ENCODE data around the gene ULK1. TPM values are rescaled to one million over a fixed set of nuclear protein-coding genes. Genes with fewer than 3 reads are reported as not detected.

The ULK1 gene
- total RNA-seq, 1 experiment from 2014 or later, result 72.1 TPM

DNA sequence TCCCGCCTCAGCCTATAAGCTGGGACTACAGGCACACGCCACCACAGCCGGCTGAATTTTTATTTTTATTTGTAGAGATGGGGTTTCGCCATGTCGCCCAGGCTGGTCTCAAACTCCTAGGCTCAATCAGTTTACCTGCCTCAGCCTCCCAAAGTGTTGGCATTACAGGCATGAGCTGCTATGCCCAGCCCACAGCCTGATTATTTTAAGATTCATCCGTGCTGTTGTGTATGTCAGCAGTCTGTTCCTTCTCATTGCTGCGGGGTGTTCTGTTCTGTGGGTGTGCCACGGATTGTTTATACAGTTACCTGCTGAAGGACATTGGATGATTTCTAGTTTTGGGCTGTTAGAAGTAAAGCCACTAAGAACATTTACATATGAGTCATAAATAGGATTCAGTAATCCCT is 45.7 kb downstream of the ULK1 start:
- TF ChIP-seq, protein P1, sequence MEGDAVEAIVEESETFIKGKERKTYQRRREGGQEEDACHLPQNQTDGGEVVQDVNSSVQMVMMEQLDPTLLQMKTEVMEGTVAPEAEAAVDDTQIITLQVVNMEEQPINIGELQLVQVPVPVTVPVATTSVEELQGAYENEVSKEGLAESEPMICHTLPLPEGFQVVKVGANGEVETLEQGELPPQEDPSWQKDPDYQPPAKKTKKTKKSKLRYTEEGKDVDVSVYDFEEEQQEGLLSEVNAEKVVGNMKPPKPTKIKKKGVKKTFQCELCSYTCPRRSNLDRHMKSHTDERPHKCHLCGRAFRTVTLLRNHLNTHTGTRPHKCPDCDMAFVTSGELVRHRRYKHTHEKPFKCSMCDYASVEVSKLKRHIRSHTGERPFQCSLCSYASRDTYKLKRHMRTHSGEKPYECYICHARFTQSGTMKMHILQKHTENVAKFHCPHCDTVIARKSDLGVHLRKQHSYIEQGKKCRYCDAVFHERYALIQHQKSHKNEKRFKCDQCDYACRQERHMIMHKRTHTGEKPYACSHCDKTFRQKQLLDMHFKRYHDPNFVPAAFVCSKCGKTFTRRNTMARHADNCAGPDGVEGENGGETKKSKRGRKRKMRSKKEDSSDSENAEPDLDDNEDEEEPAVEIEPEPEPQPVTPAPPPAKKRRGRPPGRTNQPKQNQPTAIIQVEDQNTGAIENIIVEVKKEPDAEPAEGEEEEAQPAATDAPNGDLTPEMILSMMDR (IDR thresholded peaks at IDR 0.05), result no peak
- TF ChIP-seq POLR2AphosphoS5 (IDR thresholded peaks at IDR 0.05; ENCODE audit: low read depth, low read length) (no peak), TCF7L2 (IDR thresholded peaks at IDR 0.05; ENCODE audit: low read depth, low read length) (no peak), SIN3A (IDR thresholded peaks at IDR 0.05; ENCODE audit: borderline replicate concordance, insufficient read depth, low read depth, low read length) (no peak)
- TF ChIP-seq, protein P2, sequence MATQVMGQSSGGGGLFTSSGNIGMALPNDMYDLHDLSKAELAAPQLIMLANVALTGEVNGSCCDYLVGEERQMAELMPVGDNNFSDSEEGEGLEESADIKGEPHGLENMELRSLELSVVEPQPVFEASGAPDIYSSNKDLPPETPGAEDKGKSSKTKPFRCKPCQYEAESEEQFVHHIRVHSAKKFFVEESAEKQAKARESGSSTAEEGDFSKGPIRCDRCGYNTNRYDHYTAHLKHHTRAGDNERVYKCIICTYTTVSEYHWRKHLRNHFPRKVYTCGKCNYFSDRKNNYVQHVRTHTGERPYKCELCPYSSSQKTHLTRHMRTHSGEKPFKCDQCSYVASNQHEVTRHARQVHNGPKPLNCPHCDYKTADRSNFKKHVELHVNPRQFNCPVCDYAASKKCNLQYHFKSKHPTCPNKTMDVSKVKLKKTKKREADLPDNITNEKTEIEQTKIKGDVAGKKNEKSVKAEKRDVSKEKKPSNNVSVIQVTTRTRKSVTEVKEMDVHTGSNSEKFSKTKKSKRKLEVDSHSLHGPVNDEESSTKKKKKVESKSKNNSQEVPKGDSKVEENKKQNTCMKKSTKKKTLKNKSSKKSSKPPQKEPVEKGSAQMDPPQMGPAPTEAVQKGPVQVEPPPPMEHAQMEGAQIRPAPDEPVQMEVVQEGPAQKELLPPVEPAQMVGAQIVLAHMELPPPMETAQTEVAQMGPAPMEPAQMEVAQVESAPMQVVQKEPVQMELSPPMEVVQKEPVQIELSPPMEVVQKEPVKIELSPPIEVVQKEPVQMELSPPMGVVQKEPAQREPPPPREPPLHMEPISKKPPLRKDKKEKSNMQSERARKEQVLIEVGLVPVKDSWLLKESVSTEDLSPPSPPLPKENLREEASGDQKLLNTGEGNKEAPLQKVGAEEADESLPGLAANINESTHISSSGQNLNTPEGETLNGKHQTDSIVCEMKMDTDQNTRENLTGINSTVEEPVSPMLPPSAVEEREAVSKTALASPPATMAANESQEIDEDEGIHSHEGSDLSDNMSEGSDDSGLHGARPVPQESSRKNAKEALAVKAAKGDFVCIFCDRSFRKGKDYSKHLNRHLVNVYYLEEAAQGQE (IDR thresholded peaks at IDR 0.05; ENCODE audit: insufficient read depth in 1 of 2, low read depth in 2 of 2, low read length in 1 of 2), result no peak
- intact Hi-C loops (cut with micrococcal nuclease; ENCODE audit: unreplicated experiment), result no loop called here
- no peaks in the 10 kb centered on the region for H3K4me1 ChIP-seq (ENCODE audit: control insufficient read depth, insufficient read depth, low read length)
- ChIA-PET POLR2A (no interaction called here), CTCF (no interaction called here)
- in situ Hi-C loops (cut with HindIII; ENCODE audit: low pct_unique_long_range_greater_than_20kb, low sequenced_read_pairs), result no loop called here
- no peak overlapping the region for H3K4me3 ChIP-seq (ENCODE audit: low read depth in 2 of 2, low read length in 2 of 2)
- no peak for ATAC-seq
- H3K27me3 ChIP-seq (ENCODE audit: control insufficient read depth, insufficient read depth, low read length), result no peaks in the 10 kb centered on the region
- 0 out of 2 replicates have a peak, but pooled peaks cover 2% of the 10 kb centered on the region for H3K36me3 ChIP-seq (ENCODE audit: control insufficient read depth, insufficient read depth, low read length)
- H3K9me3 ChIP-seq (ENCODE audit: control insufficient read depth, insufficient read depth, low read depth, low read length), result no peaks in the 10 kb centered on the region
- no TSS peak for BruUV-seq (replicated peaks)
- DNase-seq (ENCODE audit: low read depth, low spot score), result no peak
- no peak overlapping the region for H3K27ac ChIP-seq (ENCODE audit: low read length)

DNA sequence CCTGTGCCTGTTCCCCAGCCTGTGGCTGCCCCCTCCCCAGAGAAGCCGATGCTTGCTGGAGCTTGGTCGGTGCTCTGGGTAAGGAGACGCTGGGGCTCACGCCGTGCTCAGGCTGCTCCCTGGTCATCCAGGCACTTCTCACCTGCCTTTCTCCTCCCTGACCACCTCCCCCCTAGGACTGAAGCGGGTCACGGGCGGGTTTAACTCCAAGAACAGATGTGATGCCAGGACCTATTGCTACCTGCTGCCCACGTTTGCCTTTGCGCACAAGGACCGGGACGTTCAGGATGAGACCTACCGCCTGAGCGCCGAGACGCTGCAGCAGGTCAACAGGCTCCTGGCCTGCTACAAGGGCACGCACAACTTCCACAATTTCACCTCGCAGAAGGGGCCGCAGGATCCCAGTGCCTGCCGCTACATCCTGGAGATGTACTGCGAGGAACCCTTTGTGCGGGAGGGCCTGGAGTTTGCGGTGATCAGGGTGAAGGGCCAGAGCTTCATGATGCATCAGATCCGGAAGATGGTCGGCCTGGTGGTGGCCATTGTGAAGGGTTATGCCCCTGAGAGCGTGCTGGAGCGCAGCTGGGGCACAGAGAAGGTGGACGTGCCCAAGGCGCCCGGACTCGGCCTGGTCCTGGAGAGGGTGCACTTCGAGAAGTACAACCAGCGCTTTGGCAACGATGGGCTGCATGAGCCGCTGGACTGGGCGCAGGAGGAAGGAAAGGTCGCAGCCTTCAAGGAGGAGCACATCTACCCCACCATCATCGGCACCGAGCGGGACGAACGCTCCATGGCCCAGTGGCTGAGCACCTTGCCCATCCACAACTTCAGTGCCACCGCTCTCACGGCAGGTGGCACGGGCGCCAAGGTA is 46.9 kb downstream of the ULK1 start:
- no peak for DNase-seq (ENCODE audit: low read depth, low spot score)

More for the DNA sequence above, 46.9 kb downstream of the ULK1 start:
- ChIA-PET CTCF (no interaction called here), POLR2A (no interaction called here)
- BruUV-seq (replicated peaks), result no TSS peak
- Histone ChIP-seq H3K27ac (ENCODE audit: low read length) (no peak overlapping the region), H3K27me3 (ENCODE audit: control insufficient read depth, insufficient read depth, low read length) (no peaks in the 10 kb centered on the region), H3K4me3 (ENCODE audit: low read depth in 2 of 2, low read length in 2 of 2) (no peak overlapping the region), H3K4me1 (ENCODE audit: control insufficient read depth, insufficient read depth, low read length) (no peaks in the 10 kb centered on the region), H3K36me3 (ENCODE audit: control insufficient read depth, insufficient read depth, low read length) (0 out of 2 replicates have a peak, but pooled peaks cover 2% of the 10 kb centered on the region), H3K9me3 (ENCODE audit: control insufficient read depth, insufficient read depth, low read depth, low read length) (no peaks in the 10 kb centered on the region)
- ATAC-seq, result no peak
- TF ChIP-seq, protein P1 (IDR thresholded peaks at IDR 0.05), result no peak
- no peak for TF ChIP-seq POLR2AphosphoS5 (IDR thresholded peaks at IDR 0.05; ENCODE audit: low read depth, low read length)
- TF ChIP-seq, protein P2 (IDR thresholded peaks at IDR 0.05; ENCODE audit: insufficient read depth in 1 of 2, low read depth in 2 of 2, low read length in 1 of 2), result no peak
- TF ChIP-seq TCF7L2 (IDR thresholded peaks at IDR 0.05; ENCODE audit: low read depth, low read length), result no peak
- TF ChIP-seq SIN3A (IDR thresholded peaks at IDR 0.05; ENCODE audit: borderline replicate concordance, insufficient read depth, low read depth, low read length), result no peak
- intact Hi-C loops (cut with micrococcal nuclease; ENCODE audit: unreplicated experiment) (no loop called here), in situ Hi-C loops (cut with HindIII; ENCODE audit: low pct_unique_long_range_greater_than_20kb, low sequenced_read_pairs) (no loop called here)

Measured in Panc1 (cell line).